Measurements from ENCODE around the gene DUSP7.

The DUSP7 gene

DNA sequence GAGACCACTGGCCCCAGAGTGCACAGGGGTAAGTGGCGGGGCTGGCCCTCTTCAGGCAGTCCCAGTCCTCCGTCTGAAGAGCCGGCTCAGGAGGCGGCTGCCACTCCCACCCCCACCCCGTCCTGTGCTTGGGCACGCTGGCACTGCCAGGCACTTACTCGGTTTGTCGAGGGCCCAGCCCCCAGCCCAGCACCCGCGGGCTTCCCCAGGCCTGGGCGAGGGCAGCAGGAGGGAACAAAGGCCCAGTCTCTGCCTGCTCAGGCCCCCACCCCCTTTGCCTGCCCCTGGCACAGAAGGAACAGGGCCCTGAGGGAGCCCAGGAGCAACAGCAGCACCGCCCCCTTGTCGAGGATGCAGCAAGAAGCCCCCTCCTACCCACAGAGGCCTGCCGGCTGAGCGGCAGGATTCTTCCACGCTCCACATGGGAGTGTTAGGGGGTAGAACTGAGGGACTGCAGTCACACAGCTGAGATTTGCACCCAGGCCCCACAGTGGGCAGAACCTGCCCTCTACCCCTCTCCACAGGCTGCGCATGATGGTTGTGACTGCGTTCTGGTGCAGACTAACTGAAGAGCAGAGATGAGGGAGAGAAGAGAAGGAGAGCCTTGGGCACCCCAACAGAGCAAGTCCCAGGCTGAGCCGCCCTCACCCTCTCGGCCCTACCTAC, 8.9 kb downstream of the DUSP7 start:
- TF ChIP-seq, protein P1, sequence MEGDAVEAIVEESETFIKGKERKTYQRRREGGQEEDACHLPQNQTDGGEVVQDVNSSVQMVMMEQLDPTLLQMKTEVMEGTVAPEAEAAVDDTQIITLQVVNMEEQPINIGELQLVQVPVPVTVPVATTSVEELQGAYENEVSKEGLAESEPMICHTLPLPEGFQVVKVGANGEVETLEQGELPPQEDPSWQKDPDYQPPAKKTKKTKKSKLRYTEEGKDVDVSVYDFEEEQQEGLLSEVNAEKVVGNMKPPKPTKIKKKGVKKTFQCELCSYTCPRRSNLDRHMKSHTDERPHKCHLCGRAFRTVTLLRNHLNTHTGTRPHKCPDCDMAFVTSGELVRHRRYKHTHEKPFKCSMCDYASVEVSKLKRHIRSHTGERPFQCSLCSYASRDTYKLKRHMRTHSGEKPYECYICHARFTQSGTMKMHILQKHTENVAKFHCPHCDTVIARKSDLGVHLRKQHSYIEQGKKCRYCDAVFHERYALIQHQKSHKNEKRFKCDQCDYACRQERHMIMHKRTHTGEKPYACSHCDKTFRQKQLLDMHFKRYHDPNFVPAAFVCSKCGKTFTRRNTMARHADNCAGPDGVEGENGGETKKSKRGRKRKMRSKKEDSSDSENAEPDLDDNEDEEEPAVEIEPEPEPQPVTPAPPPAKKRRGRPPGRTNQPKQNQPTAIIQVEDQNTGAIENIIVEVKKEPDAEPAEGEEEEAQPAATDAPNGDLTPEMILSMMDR (IDR thresholded peaks at IDR 0.05) = no peak

DNA sequence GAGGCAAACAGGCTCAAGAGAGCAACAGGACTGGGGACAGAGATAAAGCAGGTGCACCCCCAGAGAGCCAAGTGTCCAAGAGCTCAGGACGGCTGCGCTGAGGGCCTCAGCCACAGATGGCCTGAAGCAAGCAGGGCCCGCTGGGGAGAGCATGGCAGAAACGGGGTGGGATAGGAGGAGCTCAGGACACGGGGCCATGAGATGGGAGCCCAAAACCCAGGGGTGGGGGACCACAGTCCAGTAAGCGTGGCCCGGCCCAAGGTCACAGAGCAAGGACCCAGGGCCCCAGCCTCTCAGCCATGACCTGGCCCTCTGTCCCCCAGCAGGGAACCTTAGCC, 9.5 kb downstream of the DUSP7 start:
- TF ChIP-seq, protein P1 (IDR thresholded peaks at IDR 0.05) = no peak

DNA sequence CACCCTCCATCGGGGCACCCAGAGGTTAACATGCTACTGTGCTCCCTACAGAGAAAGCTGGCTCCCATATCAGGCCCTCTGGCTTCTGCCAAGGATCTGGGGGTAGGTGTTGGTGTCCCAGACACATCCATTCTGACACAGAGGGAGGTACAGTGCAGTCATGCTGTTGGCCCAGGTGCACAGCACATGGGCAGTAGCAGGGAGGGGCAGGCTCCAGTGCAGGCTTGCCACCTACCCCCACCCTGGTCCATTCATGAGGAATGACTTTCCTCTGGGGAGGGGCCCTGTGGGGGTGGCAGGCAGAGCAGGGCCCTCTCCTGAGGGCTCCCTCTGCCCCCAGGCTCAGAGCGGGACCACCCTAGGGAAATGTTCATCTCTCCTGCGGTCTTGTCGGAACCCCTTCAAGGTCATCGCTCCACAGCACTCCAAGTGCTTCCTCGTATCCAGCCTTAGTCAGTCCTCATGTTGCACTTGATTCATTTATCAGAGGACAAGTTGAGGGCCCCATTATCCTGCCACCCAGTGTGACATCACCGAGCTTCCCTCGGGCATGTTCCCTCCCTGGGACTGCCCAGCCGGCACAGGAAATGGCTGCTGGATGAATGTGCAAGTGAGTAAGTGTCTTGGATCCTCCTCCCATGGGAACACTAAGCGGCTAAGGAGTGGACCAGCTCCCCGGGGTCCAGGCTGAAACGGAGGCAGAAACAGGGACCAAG, 10.0 kb downstream of the DUSP7 start:
- TF ChIP-seq, protein P1 (IDR thresholded peaks at IDR 0.05) = no peak

DNA sequence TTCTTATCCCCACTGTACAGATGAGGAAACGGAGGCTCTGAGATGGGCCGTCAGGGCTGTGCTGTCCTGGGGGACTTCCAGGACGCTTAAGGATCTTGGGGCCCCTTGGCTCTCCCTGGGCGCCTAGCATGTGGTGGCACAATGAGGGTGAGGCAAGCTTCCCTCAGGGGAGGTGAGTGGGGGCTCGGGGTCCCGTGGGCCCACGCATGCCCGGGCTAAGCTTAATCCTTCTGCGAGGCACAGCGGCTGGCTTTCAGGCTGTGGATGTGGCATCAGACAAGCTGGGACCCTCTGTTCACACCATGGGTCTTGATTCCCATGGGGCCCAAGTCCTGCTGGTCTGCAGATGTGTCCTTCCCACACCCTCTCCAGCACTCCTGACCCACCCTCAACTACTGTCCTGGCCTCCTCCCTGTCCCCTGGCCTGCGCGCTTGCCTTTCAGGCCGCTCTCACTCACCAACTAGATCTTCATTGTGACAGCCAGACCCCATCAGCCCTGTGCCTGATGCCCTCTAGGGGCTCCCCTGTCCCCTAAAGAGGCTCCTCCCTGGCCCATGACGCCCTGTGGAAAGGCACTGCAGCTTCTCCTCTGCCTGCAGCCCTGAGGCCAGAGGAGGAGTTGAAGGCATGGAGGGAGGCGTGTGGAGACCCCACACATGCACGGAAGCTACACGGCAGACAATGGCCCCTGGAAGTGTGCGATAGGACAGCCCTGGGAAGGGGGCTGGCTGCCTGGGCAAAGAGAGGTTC, 11.3 kb downstream of the DUSP7 start:
- TF ChIP-seq, protein P1 (IDR thresholded peaks at IDR 0.05) = no peak

DNA sequence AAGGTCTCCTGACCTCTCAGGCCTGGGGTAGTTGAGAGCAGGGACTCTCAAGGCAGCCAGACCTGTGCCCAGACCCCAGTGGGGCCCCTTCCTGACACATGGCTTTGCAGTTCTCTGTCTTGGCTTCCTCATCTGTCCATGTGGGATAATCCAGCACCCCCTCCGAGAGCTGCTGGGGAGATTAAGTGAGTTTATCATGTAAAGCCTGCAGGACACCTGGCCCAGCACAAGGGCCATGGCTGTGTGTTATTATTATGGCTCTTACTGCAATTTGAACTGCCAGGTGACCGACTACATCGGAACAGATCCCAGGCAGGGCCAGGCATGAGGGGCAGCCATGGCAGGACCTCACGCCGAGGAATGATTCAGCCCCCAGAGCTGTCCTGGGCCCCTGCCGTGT, 12.6 kb downstream of the DUSP7 start:
- TF ChIP-seq, protein P1 (IDR thresholded peaks at IDR 0.05) = no peak

DNA sequence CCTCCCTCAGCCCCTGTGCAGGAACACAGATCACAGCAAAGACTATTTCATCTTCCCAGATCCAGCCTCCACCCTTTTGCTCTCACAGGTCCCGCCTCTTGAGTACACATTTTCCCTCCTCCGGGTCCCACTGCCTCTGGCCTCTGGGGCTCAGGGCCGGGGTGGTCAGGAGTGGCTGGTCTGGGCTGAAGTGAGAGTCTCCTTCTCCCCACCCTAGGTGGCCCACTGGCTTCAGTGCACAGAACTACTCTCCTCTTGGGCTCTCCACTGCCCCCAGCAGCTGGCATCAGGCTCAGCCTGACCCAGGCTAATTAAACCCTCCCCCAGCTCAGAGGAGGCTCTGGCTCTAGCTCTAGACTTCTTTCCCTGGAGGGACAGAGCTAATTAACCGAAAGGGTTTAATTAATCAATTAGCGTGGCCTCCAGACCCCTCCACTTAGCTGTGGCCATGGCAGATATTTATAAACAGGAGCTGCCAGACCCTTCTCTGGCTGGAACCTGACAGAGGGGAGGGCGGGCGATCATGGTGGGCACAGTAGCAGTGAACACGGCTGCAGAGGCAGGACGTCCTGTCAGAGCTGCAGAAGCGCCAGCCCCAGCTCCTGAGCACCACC, 15.1 kb downstream of the DUSP7 start:
- TF ChIP-seq, protein P1 (IDR thresholded peaks at IDR 0.05) = no peak

DNA sequence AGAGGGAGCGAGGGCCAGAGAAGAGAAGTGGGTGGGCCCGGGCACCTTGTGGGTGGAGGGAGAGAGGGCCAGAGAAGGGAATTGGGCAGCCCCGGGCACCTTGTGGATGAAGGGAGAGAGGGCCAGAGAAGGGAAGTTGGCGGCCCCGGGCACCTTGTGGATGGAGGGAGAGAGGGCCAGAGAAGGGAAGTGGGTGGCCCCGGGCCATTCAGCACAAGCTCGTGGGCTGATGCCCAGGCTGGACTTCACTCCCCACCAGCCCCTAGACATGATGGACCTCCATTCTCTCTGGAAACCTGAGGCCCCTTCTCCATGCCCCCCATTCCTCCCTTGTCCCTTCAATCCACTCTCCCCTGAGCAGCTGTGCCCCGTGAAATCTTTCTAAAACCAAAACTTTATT, 15.8 kb downstream of the DUSP7 start:
- TF ChIP-seq, protein P1 (IDR thresholded peaks at IDR 0.05) = no peak

Measured in LNCAP (cell line).